Measurements from ENCODE around the gene SLC22A5. TPM values are rescaled to one million over a fixed set of nuclear protein-coding genes. Genes with fewer than 3 reads are reported as not detected.

The SLC22A5 gene
- total RNA-seq (10 to 100 TPM in 2 of 6 donors, 1 to 10 TPM in 4; 5.5 to 13.1 (median 7.8) TPM), polyA plus RNA-seq (10 to 100 TPM in 1 of 2 donors, 1 to 10 TPM in 1; 7.1 to 12.2 TPM)

DNA sequence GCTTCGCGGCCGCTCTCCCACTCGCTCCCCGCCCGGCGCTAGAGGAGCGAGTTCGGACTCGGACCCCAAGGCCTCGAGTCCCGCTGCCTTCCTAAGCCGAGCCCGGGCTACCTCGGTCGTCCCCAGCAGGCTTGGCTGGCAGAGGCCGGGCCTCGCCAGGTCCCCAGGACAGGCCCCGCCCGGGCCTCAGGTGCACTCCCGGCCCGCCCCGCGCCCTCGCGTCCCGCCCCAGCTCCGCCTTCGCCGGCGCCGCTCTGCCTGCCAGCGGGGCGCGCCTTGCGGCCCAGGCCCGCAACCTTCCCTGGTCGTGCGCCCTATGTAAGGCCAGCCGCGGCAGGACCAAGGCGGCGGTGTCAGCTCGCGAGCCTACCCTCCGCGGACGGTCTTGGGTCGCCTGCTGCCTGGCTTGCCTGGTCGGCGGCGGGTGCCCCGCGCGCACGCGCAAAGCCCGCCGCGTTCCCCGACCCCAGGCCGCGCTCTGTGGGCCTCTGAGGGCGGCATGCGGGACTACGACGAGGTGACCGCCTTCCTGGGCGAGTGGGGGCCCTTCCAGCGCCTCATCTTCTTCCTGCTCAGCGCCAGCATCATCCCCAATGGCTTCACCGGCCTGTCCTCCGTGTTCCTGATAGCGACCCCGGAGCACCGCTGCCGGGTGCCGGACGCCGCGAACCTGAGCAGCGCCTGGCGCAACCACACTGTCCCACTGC, at the start of gene SLC22A5:
Gene SLC22A5 (plus strand): TSS at position 237 of the 707 bp plus-strand sequence. CDS start 263 bp downstream, at position 500.
- no peaks in the 10 kb centered on the region for H3K36me3 ChIP-seq
- peak within 1 kb of the TSS; percentile 71 to 91 (median 84) for H3K27ac ChIP-seq
- intact Hi-C loops (cut with DNase I) = no loop called here
- no peaks in the 10 kb centered on the region for H3K27me3 ChIP-seq
- H3K4me1 ChIP-seq = peaks cover 0 to 19% (median 0%) of the 10 kb centered on the region in 3 donors
- no peak for TF ChIP-seq CTCF (IDR thresholded peaks at IDR 0.05)
- DNase-seq = peak; percentile 83 to 95 (median 86)
- 0% methylated on average over 64 to 83 of the region's 83 CpGs for whole genome bisulfite sequencing, 2 donors
- H3K9me3 ChIP-seq = no peaks in the 10 kb centered on the region
- ATAC-seq = peak; percentile 91 to 95 (median 93)
- no peak for FAIRE-seq
- peak within 1 kb of the TSS; percentile 51 to 79 (median 72) for H3K4me3 ChIP-seq

DNA sequence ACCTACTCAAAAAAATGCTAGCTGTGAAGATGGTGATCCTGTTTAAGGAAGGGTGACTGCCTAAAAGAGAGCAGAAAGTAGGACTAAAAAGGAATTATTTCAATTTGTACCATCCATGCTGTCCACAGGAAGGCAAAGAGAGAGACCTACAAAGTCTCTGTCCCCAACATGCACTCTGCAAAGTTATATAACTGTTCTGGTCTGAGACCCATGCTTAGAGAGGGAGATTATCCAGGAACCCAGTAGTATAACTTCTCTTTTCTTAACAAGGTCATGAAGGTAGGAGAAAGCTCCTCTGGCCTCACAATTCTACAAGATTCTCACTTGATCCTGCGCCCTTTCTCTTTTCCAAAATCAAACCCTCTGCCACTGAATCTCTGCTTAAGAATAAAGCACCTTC, 49.5 kb upstream of the SLC22A5 start:
- H3K27me3 ChIP-seq = no peaks in the 10 kb centered on the region
- H3K4me1 ChIP-seq = no peaks in the 10 kb centered on the region
- no peak for DNase-seq
- no peak for FAIRE-seq
- H3K4me3 ChIP-seq = no peak overlapping the region
- 94 to 100% methylated on average over 1 of the region's 1 CpG for WGBS, 2 donors
- ATAC-seq = no peak
- H3K9me3 ChIP-seq = no peaks in the 10 kb centered on the region
- no peaks in the 10 kb centered on the region for H3K36me3 ChIP-seq
- no peak for TF ChIP-seq CTCF (IDR thresholded peaks at IDR 0.05)
- no peak overlapping the region for H3K27ac ChIP-seq
- intact Hi-C loops (cut with DNase I) = no loop called here

- H3K9me3 ChIP-seq = no peaks in the 10 kb centered on the region
- intact Hi-C loops (cut with DNase I) = no loop called here
- no peak for TF ChIP-seq CTCF (IDR thresholded peaks at IDR 0.05)
- H3K27me3 ChIP-seq = no peaks in the 10 kb centered on the region
- no peak overlapping the region for H3K4me3 ChIP-seq
- H3K27ac ChIP-seq = no peak overlapping the region
- no peaks in the 10 kb centered on the region for H3K36me3 ChIP-seq
- no peaks in the 10 kb centered on the region for H3K4me1 ChIP-seq
- DNase-seq (no peak), FAIRE-seq (no peak), ATAC-seq (no peak)
- WGBS, 2 donors = 95 to 97% methylated on average over 3 of the region's 3 CpGs
Observed at GRCh38 chr5:132321109-132321721, 48.3 kb upstream of the SLC22A5 start.

GRCh38 chr5:132322266-132322665, 47.2 kb upstream of the SLC22A5 start:
- WGBS, 2 donors = 83 to 89% methylated on average over 11 of the region's 11 CpGs
- Histone ChIP-seq H3K4me1 (no peaks in the 10 kb centered on the region), H3K9me3 (no peaks in the 10 kb centered on the region), H3K4me3 (no peak overlapping the region), H3K27ac (no peak overlapping the region), H3K27me3 (no peaks in the 10 kb centered on the region), H3K36me3 (no peaks in the 10 kb centered on the region)
- no peak for TF ChIP-seq CTCF (IDR thresholded peaks at IDR 0.05)
- FAIRE-seq (no peak), ATAC-seq (no peak), DNase-seq (no peak)
- intact Hi-C loops (cut with DNase I) = no loop called here

DNA sequence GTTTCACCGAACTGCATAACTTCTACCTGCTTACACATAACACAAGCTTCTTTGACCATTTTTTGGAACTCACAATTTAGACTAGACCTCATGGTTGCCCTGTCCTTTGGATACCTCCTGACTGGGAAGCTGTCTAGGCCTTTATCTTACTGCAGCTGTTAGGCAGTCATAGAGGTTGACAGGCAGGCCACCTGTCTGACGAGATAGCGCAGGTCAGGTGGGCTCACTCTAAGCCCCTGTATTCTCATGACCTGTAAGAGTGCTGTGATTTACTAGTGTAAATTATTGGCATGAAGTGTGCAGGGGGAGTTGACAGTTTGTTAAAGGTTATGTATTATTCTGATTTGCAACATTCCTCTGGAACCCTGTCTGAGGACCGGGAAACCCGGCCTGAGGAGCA, 46.3 kb upstream of the SLC22A5 start:
- Histone ChIP-seq H3K9me3 (no peaks in the 10 kb centered on the region), H3K36me3 (no peaks in the 10 kb centered on the region), H3K27me3 (no peaks in the 10 kb centered on the region), H3K4me1 (no peaks in the 10 kb centered on the region), H3K27ac (no peak overlapping the region), H3K4me3 (no peak overlapping the region)
- TF ChIP-seq CTCF (IDR thresholded peaks at IDR 0.05) = no peak
- ATAC-seq (no peak), FAIRE-seq (no peak), DNase-seq (no peak)
- intact Hi-C loops (cut with DNase I) = no loop called here
- WGBS, 2 donors = 91 to 92% methylated on average over 5 of the region's 5 CpGs
